Lung (tissue), 12 donors: ENCODE measurements around the gene DENND2C. TPM values are rescaled to one million over a fixed set of nuclear protein-coding genes. Genes with fewer than 3 reads are reported as not detected.

Source experiments
- ATAC-seq: fragments of 200-7000 bp; cut with Tn5 transposase; one replicate; pipeline ENCODE4 v1.9.1; 2020; ENCODE audit warnings: moderate number of reproducible peaks; ENCODE audit not compliant: insufficient read depth, low FRiP score
- DNase-seq, 3 donors: peaks; one replicate each; pipeline ENCODE4 v3.0.0-alpha.2; 2013 to 2017
- H3K27ac ChIP-seq, 2 donors: one replicate each; pipeline ENCODE4 v1.5.1; 2013; ENCODE audit warnings: mild to moderate bottlenecking in 2 of 2, moderate library complexity in 2 of 2, control low read depth in 1 of 2, inconsistent platforms in 1 of 2, low read depth in 1 of 2, low read length in 1 of 2
- H3K27me3 ChIP-seq, 3 donors: one replicate each; pipeline ENCODE4 v1.5.1; 2013; ENCODE audit warnings: low read length in 2 of 3; ENCODE audit not compliant: control insufficient read depth in 3 of 3, insufficient read depth in 3 of 3
- H3K36me3 ChIP-seq, 4 donors: one replicate each; pipeline ENCODE4 v1.5.1; 2013; ENCODE audit warnings: low read length in 4 of 4, mild to moderate bottlenecking in 1 of 4, moderate library complexity in 1 of 4; ENCODE audit not compliant: control insufficient read depth in 4 of 4, insufficient read depth in 4 of 4
- H3K4me1 ChIP-seq, 5 donors: one replicate each; pipeline ENCODE4 v1.5.1; 2013; ENCODE audit warnings: low read length in 5 of 5, mild to moderate bottlenecking in 2 of 5, moderate library complexity in 1 of 5; ENCODE audit not compliant: control insufficient read depth in 5 of 5, insufficient read depth in 5 of 5
- H3K4me3 ChIP-seq: one replicate; pipeline ENCODE4 v1.5.1; 2013; ENCODE audit warnings: mild to moderate bottlenecking, control low read depth, moderate library complexity
- H3K9ac ChIP-seq, 2 donors: one replicate each; pipeline ENCODE4 v1.5.1; 2013; ENCODE audit warnings: low read length in 2 of 2, control low read depth in 1 of 2; ENCODE audit not compliant: insufficient read depth in 1 of 2
- H3K9me3 ChIP-seq, 4 donors: one replicate each; pipeline ENCODE4 v1.5.1; 2013; ENCODE audit warnings: low read length in 3 of 4, mild to moderate bottlenecking in 1 of 4, moderate library complexity in 1 of 4; ENCODE audit not compliant: control insufficient read depth in 4 of 4, insufficient read depth in 3 of 4
- CTCF ChIP-seq: IDR thresholded peaks from 2 replicates; pipeline ENCODE4 v1.5.1; 2012; ENCODE audit warnings: mild to moderate bottlenecking; ENCODE audit errors: control extremely low read depth, extremely low read depth
- WGBS, 2 donors: extraction: QIAGEN DNeasy Blood & Tissue Kit; methylation state at CpG; one replicate each; pipeline ENCODE4 v1.1.7; 2013; 5-methylcytosine and 5-hydroxymethylcytosine counted together
- polyA plus RNA-seq, 2 donors: library from polyadenylated mRNA; stranded (reverse); fragments of 200-250 nt; gene quantifications; one replicate each; pipeline ENCODE4 v1.2.1, GENCODE V29; 2013
- total RNA-seq, 2 donors: library from RNA; depleted of rRNA in 1 of 2; stranded (reverse); fragments of >200 nt in 1 of 2; gene quantifications; one replicate each; pipeline ENCODE4 v1.2.1, GENCODE V29; 2014 to 2021
- donor health status: control.
- donor health status: control.
- donor health status: Bipolar disorder and iron deficiency.
- donor health status: healthy.
- donor health status: DM: yes; HTN: yes; CAD: no.

DENND2C gene
- total and polyA plus RNA-seq, 4 donors, result 1.00 to 6.1 (median 3.0) TPM

- Histone ChIP-seq H3K9me3 (no peaks in the 10 kb centered on the region), H3K4me1 (peaks cover 0 to 4% (median 0%) of the 10 kb centered on the region in 5 donors), H3K4me3 (no peak overlapping the region), H3K27me3 (no peaks in the 10 kb centered on the region), H3K27ac (peak overlapping the region in 1 of 2 donors; percentile 20), H3K36me3 (no peaks in the 10 kb centered on the region), H3K9ac (no peak overlapping the region)
- peak in 2 of 3 donors; percentile 25 to 26 for DNase-seq
- TF ChIP-seq CTCF, result no peak
- ATAC-seq, result no peak
- WGBS, 2 donors, result 63 to 66% methylated on average over 9 of the region's 9 CpGs
Observed at GRCh38 chr1:114671011-114671938, 1.4 kb upstream of the DENND2C start.

- ATAC-seq (peak; percentile 98), DNase-seq (peak; percentile 93 to 94 (median 94))
- no peak for TF ChIP-seq CTCF
- H3K36me3 ChIP-seq, result no peaks in the 10 kb centered on the region
- peaks cover 0 to 4% (median 0%) of the 10 kb centered on the region in 5 donors for H3K4me1 ChIP-seq
- peak overlapping the region; percentile 73 for H3K4me3 ChIP-seq
- no peaks in the 10 kb centered on the region for H3K27me3 ChIP-seq
- WGBS, 2 donors, result 4% methylated on average over 45 of the region's 45 CpGs
- H3K27ac ChIP-seq, result peak overlapping the region; percentile 67 to 93
- H3K9ac ChIP-seq, result peak overlapping the region in 1 of 2 donors; percentile 59
- H3K9me3 ChIP-seq, result no peaks in the 10 kb centered on the region
Observed at GRCh38 chr1:114670083-114671010, 498 bp upstream of the DENND2C start.

- DNase-seq (peak in 2 of 3 donors; percentile 3 to 13), ATAC-seq (no peak)
- Histone ChIP-seq H3K4me3 (peak overlapping the region; percentile 73), H3K27ac (peak overlapping the region; percentile 73 to 81), H3K9ac (peak overlapping the region in 1 of 2 donors; percentile 84), H3K9me3 (no peaks in the 10 kb centered on the region), H3K4me1 (peaks cover 0 to 4% (median 0%) of the 10 kb centered on the region in 5 donors), H3K36me3 (no peaks in the 10 kb centered on the region), H3K27me3 (no peaks in the 10 kb centered on the region)
- WGBS, 2 donors, result 36 to 44% methylated on average over 13 of the region's 13 CpGs
- TF ChIP-seq CTCF, result no peak
Observed at GRCh38 chr1:114668784-114669561, 876 bp downstream of the DENND2C start.
